HG02759 (cell line): ENCODE measurements around the gene MORC1.

Experiments
- ATAC-seq: cut with Tn5 transposase; IDR thresholded peaks from one replicate; pipeline ENCODE4 v1.9.1; 2021; ENCODE audit warnings: mild to moderate bottlenecking, moderate library complexity; ENCODE audit not compliant: unreplicated experiment

MORC1 gene

GRCh38 chr3:108947855-108948254, 170.1 kb downstream of the MORC1 start:
- ATAC-seq = no peak

DNA sequence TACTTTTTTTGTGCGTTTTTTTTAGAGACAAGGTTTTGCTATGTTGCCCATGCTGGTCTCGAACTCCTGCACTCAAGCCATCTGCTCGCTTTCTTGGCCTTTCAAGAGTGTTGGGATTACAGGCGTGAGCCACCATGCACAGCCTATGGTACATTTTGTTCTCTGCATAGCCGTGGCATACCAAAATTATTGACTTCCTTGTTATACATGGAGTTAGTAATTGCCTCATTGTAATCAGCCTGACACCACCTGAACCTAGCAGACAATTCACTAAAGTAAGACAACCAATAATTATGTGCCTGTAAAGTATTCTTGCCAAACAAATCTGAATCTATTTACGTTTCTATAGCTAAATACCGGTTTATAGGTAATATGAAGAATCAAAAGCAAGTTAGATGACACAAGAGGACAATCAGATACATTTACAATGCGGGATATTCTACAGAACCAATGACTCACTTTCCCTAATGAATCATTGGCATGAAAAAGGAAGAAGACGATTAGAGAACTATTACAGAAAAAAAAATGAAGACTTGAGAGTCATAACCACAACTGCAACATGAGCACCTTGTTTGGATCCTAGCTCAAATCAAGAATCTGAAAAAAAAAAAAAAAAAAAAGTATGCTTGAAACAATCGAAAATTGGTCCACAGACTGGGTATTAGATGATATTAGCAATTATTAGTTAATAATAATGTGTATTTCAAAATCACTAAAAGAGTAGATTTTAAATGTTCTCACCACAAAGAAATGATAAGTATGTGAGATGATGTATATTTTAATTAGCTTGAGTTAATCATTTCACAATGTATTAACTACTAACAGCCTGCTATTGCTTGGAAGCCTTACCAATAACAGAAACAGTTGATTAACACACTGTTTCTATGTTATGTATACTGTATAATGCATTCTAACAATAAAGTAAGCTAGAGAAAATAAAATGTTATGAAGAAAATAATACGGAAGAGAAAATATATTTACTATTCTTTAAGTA, 171.3 kb downstream of the MORC1 start:
- ATAC-seq = no peak

GRCh38 chr3:108940568-108941263, 177.2 kb downstream of the MORC1 start:
- no peak for ATAC-seq

GRCh38 chr3:108940166-108940565, 177.8 kb downstream of the MORC1 start:
- ATAC-seq = no peak

DNA sequence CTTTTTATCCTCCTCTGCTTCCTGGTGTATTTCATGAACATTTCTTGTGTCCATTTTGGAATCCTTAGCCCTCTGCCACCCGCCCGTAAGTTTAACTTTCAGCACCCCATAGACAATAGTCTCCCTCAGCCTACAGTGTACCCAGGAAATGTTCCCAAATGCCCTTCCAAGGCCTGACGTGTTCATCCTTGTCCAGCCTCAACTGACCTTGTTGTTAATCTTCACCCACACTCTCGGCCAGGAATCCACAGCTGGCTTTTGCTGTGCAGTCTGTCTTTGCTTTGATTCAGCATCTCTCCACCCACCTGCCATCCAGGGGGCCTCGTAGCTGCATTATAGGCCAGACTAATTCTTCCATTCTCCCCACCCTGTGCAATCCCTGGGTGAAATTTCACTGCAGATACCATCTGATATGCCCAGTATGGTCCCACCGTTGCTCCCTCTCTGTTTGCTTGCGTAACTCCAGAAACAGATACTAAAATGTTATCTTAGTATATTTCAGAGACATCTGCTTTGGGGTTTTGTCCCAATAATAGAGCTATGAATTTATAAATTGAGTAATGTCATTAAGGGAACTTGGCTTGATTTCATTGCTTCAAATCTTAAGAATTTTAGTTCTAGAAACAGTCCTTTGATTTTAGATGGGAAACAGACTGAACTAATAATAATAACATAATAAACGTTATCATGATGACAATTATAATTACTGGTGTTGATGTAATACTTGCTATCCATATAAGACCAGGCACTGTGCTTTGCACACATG, 180.8 kb downstream of the MORC1 start:
- ATAC-seq = no peak

DNA sequence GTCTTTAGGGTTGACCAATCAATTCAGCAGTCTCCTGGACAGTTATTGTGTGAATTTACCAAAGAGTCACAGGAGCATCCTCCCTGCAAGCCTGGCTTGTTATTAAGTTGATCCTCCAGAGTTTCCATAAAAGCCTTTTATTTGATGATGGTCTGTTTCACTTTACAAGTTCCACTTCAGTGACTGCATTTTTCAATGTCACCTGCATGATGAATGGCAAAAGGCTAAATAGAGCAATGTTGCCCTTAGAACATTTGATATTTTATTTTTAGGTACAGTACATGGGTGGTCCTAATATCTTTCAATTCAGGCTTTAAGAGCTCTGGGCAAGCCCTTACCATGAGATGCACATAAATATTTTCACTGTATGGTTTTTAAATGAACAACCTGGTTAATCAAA, 186.9 kb downstream of the MORC1 start:
- no peak for ATAC-seq

DNA sequence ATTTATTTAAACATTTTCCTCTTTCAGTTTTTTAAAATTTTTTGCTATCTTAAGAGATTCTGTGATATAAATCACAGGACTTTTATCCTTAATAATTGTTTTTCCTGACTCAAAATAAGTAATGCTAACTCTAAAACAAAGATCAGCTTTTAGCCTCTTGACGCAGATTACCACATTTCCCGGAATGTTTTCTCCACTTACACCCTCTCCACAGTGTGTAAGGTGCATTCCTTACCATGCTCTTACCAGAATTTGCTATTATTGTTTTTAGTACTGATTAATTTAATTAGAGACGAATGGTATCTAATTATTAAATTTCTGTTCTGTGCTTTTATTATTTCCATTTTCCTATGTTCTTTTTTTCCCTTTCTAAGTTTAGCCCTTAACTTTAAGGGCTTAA, 199.1 kb downstream of the MORC1 start:
- ATAC-seq = no peak

GRCh38 chr3:108914774-108915641, 202.9 kb downstream of the MORC1 start:
- ATAC-seq = peak; percentile 95

DNA sequence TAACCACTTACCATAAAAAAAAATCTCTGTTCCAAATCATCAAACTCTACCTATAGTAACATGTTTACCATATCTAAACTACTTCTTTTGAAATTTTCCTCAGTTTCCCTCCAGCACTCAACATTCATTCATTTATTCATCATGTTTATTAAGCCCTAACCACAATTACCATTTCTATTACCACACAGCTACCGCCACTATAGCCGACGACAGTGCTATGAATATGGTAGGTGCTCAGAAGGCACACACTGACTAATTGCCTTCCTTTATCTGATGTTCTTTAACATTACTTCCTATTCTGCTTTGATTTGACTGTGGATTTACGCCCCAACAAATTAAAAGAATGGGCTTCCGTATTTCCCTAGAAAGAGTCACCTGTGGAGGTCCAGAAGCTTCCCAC, 208.1 kb downstream of the MORC1 start:
- no peak for ATAC-seq
